K562 (cell line): Measurements from ENCODE around the gene MRM3. TPM values are rescaled to one million over a fixed set of nuclear protein-coding genes. Genes with fewer than 3 reads are reported as not detected.

Experiments
- ATAC-seq: fragments of 200-7000 bp; cut with Tn5 transposase; 3 replicates; pipeline ENCODE4 v1.9.1; 2020; ENCODE audit warnings: moderate library complexity
- BruUV-seq: library from RNA; stranded (reverse); fragments of 400-500 nt; replicated peaks from 2 replicates; lab custom pipeline; 2021; lab: Mats Ljungman, UMichigan
- CTCF ChIA-PET: fragments of 300-600 bp; formaldehyde crosslinking; extraction: SDS; loops from one replicate; lab custom pipeline; 2021; ENCODE audit warnings: low intra/inter-chr PET ratio; lab: Yijun Ruan, JAX
- POLR2A ChIA-PET: fragments of 300-600, 350-650 bp; sonication (Branson Sonifier 250); formaldehyde crosslinking; extraction: SDS; loops from one replicate; lab custom pipeline; 2021; ENCODE audit warnings: antibody characterized with exemption, inconsistent platforms; lab: Yijun Ruan, JAX
- DNase-seq, 4 experiments: peaks; one replicate each; pipeline versions ENCODE4 v3.0.0 to v3.0.0-alpha.2; 2011 to 2018; ENCODE audit warnings: low spot score in 3 of 4, mixed read lengths in 3 of 4; ENCODE audit errors: extremely low read depth in 1 of 4
- FAIRE-seq: peaks from 2 replicates; lab custom pipeline; 2011; peaks lifted over from hg19 to GRCh38; lab: Jason Lieb, UNC
- H2AFZ ChIP-seq: 2 replicates; pipeline ENCODE4 v1.6.0; 2011; ENCODE audit warnings: low read depth, low read length, control low read depth, inconsistent platforms
- H3K27ac ChIP-seq: fragments of 200-600 bp; 3 replicates; pipeline ENCODE4 v1.8.0; 2011; ENCODE audit warnings: low read depth, mild to moderate bottlenecking, control low read depth, inconsistent platforms, low read length, moderate library complexity, mixed read lengths; ENCODE audit errors: extremely low read depth
- H3K27me3 ChIP-seq, 2 experiments: fragments of 300-600 bp in 1 of 2; 2 replicates in 1 of 2; 3 replicates in 1 of 2; pipeline versions ENCODE4 v1.6.0 to v1.8.0; 2011; ENCODE audit warnings: inconsistent platforms in 2 of 2, low read length in 2 of 2, mild to moderate bottlenecking in 1 of 2, mixed read lengths in 1 of 2, moderate library complexity in 1 of 2; ENCODE audit not compliant: control insufficient read depth in 2 of 2, insufficient read depth in 2 of 2
- H3K36me3 ChIP-seq: fragments of 300-600 bp; 3 replicates; pipeline ENCODE4 v1.8.0; 2011; ENCODE audit warnings: mild to moderate bottlenecking, low read length, inconsistent platforms; ENCODE audit not compliant: control insufficient read depth, insufficient read depth
- H3K4me1 ChIP-seq, 2 experiments: fragments of 200-600 bp in 1 of 2; replicated peaks in 1 of 2; 2 replicates in 1 of 2; 3 replicates in 1 of 2; pipeline versions ENCODE4 v1.5.1 to v1.8.0; 2011; ENCODE audit warnings: inconsistent platforms in 2 of 2, low read length in 2 of 2, mild to moderate bottlenecking in 1 of 2, mixed read lengths in 1 of 2, moderate library complexity in 1 of 2; ENCODE audit not compliant: control insufficient read depth in 2 of 2, insufficient read depth in 2 of 2
- H3K4me2 ChIP-seq: 2 replicates; pipeline ENCODE4 v1.6.1; 2011; ENCODE audit warnings: low read length, control low read depth, inconsistent platforms, mixed read lengths; ENCODE audit not compliant: insufficient read depth
- H3K4me3 ChIP-seq: fragments of 200-600 bp; sonication (generic), shearing (Covaris generic); 2 replicates; pipeline ENCODE4 v1.5.1; 2016; ENCODE audit warnings: control low read depth, inconsistent platforms
- H3K79me2 ChIP-seq: fragments of 200-600 bp; 3 replicates; pipeline ENCODE4 v1.8.0; 2011; ENCODE audit warnings: low read length, inconsistent platforms; ENCODE audit not compliant: control insufficient read depth, insufficient read depth
- H3K9ac ChIP-seq, 2 experiments: 2 replicates each; pipeline versions ENCODE4 v1.6.0 to v1.6.1; 2011; ENCODE audit warnings: low read depth in 2 of 2, low read length in 2 of 2, control low read depth in 1 of 2, inconsistent platforms in 1 of 2, mild to moderate bottlenecking in 1 of 2, mixed read lengths in 1 of 2; ENCODE audit not compliant: insufficient read depth in 1 of 2
- H3K9me1 ChIP-seq: one replicate; pipeline ENCODE4 v1.6.0; 2011; ENCODE audit warnings: inconsistent platforms, mild to moderate bottlenecking, low read length, moderate library complexity; ENCODE audit not compliant: control insufficient read depth, insufficient read depth
- H3K9me3 ChIP-seq: replicated peaks from 2 replicates; pipeline ENCODE4 v1.5.1; 2011; ENCODE audit warnings: low read depth, low read length, inconsistent platforms; ENCODE audit not compliant: control insufficient read depth, insufficient read depth
- H4K20me1 ChIP-seq: replicated peaks from 2 replicates; pipeline ENCODE4 v1.6.1; 2011; ENCODE audit warnings: low read length, inconsistent platforms, mixed read lengths; ENCODE audit not compliant: control insufficient read depth, insufficient read depth
- BRF1 ChIP-seq: IDR thresholded peaks from 3 replicates; pipeline ENCODE4 v1.6.1; 2011; ENCODE audit warnings: borderline replicate concordance, mild to moderate bottlenecking; ENCODE audit not compliant: insufficient read length; ENCODE audit errors: extremely low read depth
- E2F3 ChIP-seq: fragments of 250-450 bp; sonication (Bioruptor Pico); IDR thresholded peaks from 2 replicates; pipeline ENCODE4 v1.4.0; 2020; ENCODE audit warnings: mild to moderate bottlenecking
- GATAD2A ChIP-seq: fragments of 450-650 bp; IDR thresholded peaks from 2 replicates; pipeline ENCODE4 v1.6.1; 2017
- IRF2 ChIP-seq: sonication (generic); formaldehyde crosslinking; IDR thresholded peaks from 2 replicates; pipeline ENCODE4 v1.8.1; 2022; ENCODE audit warnings: mild to moderate bottlenecking, missing genetic modification reagents
- MAZ ChIP-seq, 2 experiments: fragments of 450-650 bp in 1 of 2; sonication (generic) in 1 of 2; formaldehyde crosslinking; IDR thresholded peaks in 1 of 2; conservative IDR thresholded peaks in 1 of 2; 2 replicates each; pipeline versions ENCODE4 v1.4.0 to v1.5.0; 2020; ENCODE audit warnings: mild to moderate bottlenecking in 1 of 2, missing genetic modification reagents in 1 of 2
- NBN ChIP-seq: fragments of 450-650 bp; IDR thresholded peaks from 2 replicates; pipeline ENCODE4 v1.6.1; 2016; ENCODE audit warnings: low read depth, mild to moderate bottlenecking
- RBFOX2 ChIP-seq: fragments of 200-400 bp; formaldehyde crosslinking; IDR thresholded peaks from 2 replicates; pipeline ENCODE4 v1.6.1; 2017; ENCODE audit warnings: low read depth, mild to moderate bottlenecking, low read length, moderate library complexity
- RBM14 ChIP-seq: fragments of 200-400 bp; formaldehyde crosslinking; IDR thresholded peaks from 2 replicates; pipeline ENCODE4 v1.6.1; 2018; ENCODE audit warnings: low read depth, mild to moderate bottlenecking, low read length, moderate library complexity, borderline replicate concordance; ENCODE audit not compliant: insufficient read depth
- TFAM ChIP-seq: fragments of 250-450 bp; sonication (Bioruptor Pico); conservative IDR thresholded peaks from 2 replicates; pipeline ENCODE4 v1.5.0; 2021; ENCODE audit warnings: mild to moderate bottlenecking, moderate library complexity
- ZNF311 ChIP-seq: fragments of 250-450 bp; sonication (Bioruptor Pico); IDR thresholded peaks from 2 replicates; pipeline ENCODE4 v1.4.0; 2020; ENCODE audit warnings: mild to moderate bottlenecking, moderate library complexity
- ZNF551 ChIP-seq: fragments of 250-450 bp; sonication (Bioruptor Pico); IDR thresholded peaks from 2 replicates; pipeline ENCODE4 v1.5.0; 2021; ENCODE audit warnings: mild to moderate bottlenecking, moderate library complexity
- WGBS: fragments of 100-300 bp; shearing (Covaris generic); methylation state at CpG from one replicate; pipeline ENCODE4 v1.1.6; 2016; ENCODE audit warnings: low coverage, mixed read lengths; ENCODE audit not compliant: insufficient coverage; ENCODE audit errors: missing lambda C conversion rate; 5-methylcytosine and 5-hydroxymethylcytosine counted together
- in situ Hi-C: fragments of 300-500 bp; cut with MboI; formaldehyde crosslinking; loops from 4 replicates; pipeline ENCODE4 v1.15.0; 2018; ENCODE audit warnings: inconsistent platforms, mixed read lengths
- intact Hi-C: fragments of 100-400 bp; cut with micrococcal nuclease; formaldehyde crosslinking; loops from 2 replicates; pipeline ENCODE4 v1.14.2; 2022
- polyA plus RNA-seq, 8 experiments: library from polyadenylated mRNA; depleted of rRNA in 4 of 8; stranded (reverse) in 5 of 8; unstranded in 3 of 8; fragments of >200 nt; fragmentation: Nextera tagmentation in 2 of 8; fragmentation: Illumina TruSeq in 1 of 8; extraction: Ambion mirVana in 2 of 8; extraction: Trizol in 1 of 8; gene quantifications; 2 replicates each; pipeline versions ENCODE4 v1.2.1 to v1.2.3, GENCODE V29; 2011 to 2014; ENCODE audit warnings: inconsistent platforms in 1 of 8, missing spikeins in 1 of 8
- total RNA-seq, 7 experiments: library from RNA; depleted of rRNA in 6 of 7; stranded (reverse); fragments of >200 nt in 6 of 7; fragmentation: Illumina TruSeq in 2 of 7; extraction: Trizol in 2 of 7; gene quantifications; 2 replicates each; pipeline versions ENCODE4 v1.2.1 to v1.2.3, GENCODE V29; 2011 to 2021; ENCODE audit warnings: low replicate concordance in 1 of 7
- TF ChIP-seq, protein P1 (sequence below): fragments of 450-650 bp; formaldehyde crosslinking; IDR thresholded peaks from 2 replicates; pipeline ENCODE4 v1.4.0; 2022; ENCODE audit warnings: missing genetic modification characterization
- TF ChIP-seq, protein P2 (sequence below): fragments of 450-650 bp; IDR thresholded peaks from 2 replicates; pipeline ENCODE4 v1.6.1; 2016
- TF ChIP-seq, protein P3 (sequence below), 2 experiments: IDR thresholded peaks in 1 of 2; conservative IDR thresholded peaks in 1 of 2; 2 replicates each; pipeline ENCODE4 v1.6.1; 2016; ENCODE audit warnings: low read depth in 2 of 2, mild to moderate bottlenecking in 1 of 2, missing compliant biosample characterization in 1 of 2, missing genetic modification characterization in 1 of 2, moderate library complexity in 1 of 2
- TF ChIP-seq, protein P4 (sequence below), 2 experiments: IDR thresholded peaks; 2 replicates each; pipeline ENCODE4 v1.6.1; 2011; ENCODE audit warnings: borderline replicate concordance in 1 of 2, control low read depth in 1 of 2, low read depth in 1 of 2, low read length in 1 of 2, mild to moderate bottlenecking in 1 of 2, mixed read lengths in 1 of 2, moderate library complexity in 1 of 2; ENCODE audit not compliant: insufficient read depth in 1 of 2, insufficient read length in 1 of 2, poor library complexity in 1 of 2, severe bottlenecking in 1 of 2; ENCODE audit errors: extremely low read depth in 1 of 2

MRM3 gene
- total and polyA plus RNA-seq, 9 of the 15 experiments (the other 6 are each of a cell fraction or from before 2014, with no cell fraction given) = 2.4 to 24.8 (median 18.3) TPM

- Histone ChIP-seq H3K4me1 (peaks cover 10 to 12% of the 10 kb centered on the region in 2 experiments; a peak in 3 of 5 replicates), H3K9me1 (no peaks in the 10 kb centered on the region), H3K27ac (no peak overlapping the region), H3K27me3 (no peaks in the 10 kb centered on the region), H4K20me1 (peaks cover 8% of the 10 kb centered on the region; the same call in 1 of the 2 replicates), H3K9me3 (no peaks in the 10 kb centered on the region), H2AFZ (no peak overlapping the region), H3K79me2 (peaks cover 33% of the 10 kb centered on the region), H3K9ac (no peak overlapping the region), H3K4me2 (no peak overlapping the region), H3K4me3 (no peak overlapping the region), H3K36me3 (peaks cover 22% of the 10 kb centered on the region)
- ChIA-PET POLR2A (interaction anchor here (0.7 kb wide), 1 partner anchor 9 kb away, joined by 3 read pairs; no protein-coding TSS in a partner anchor), CTCF (no interaction called here)
- intact Hi-C loops (no loop called here), in situ Hi-C loops (no loop called here)
- BruUV-seq = no TSS peak
- DNase-seq (no peak), FAIRE-seq (no peak), ATAC-seq (no peak)
- WGBS = 42% methylated on average over 6 of the region's 13 CpGs
- TF ChIP-seq, protein P1, sequence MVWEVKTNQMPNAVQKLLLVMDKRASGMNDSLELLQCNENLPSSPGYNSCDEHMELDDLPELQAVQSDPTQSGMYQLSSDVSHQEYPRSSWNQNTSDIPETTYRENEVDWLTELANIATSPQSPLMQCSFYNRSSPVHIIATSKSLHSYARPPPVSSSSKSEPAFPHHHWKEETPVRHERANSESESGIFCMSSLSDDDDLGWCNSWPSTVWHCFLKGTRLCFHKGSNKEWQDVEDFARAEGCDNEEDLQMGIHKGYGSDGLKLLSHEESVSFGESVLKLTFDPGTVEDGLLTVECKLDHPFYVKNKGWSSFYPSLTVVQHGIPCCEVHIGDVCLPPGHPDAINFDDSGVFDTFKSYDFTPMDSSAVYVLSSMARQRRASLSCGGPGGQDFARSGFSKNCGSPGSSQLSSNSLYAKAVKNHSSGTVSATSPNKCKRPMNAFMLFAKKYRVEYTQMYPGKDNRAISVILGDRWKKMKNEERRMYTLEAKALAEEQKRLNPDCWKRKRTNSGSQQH = no peak
- TF ChIP-seq IRF2 (CRISPR knock-in tag) (no peak), GATAD2A (no peak), E2F3 (CRISPR knock-in tag) (no peak), ZNF311 (CRISPR knock-in tag) (no peak), RBM14 (no peak), MAZ (CRISPR knock-in tag; conservative IDR thresholded peaks at IDR 0.05 in 1 of 2, IDR thresholded peaks at IDR 0.05 in 1 of 2) (no peak), BRF1 (no peak), RBFOX2 (no peak), NBN (no peak), TFAM (CRISPR knock-in tag) (no peak), ZNF551 (CRISPR knock-in tag) (no peak)
- TF ChIP-seq, protein P2, sequence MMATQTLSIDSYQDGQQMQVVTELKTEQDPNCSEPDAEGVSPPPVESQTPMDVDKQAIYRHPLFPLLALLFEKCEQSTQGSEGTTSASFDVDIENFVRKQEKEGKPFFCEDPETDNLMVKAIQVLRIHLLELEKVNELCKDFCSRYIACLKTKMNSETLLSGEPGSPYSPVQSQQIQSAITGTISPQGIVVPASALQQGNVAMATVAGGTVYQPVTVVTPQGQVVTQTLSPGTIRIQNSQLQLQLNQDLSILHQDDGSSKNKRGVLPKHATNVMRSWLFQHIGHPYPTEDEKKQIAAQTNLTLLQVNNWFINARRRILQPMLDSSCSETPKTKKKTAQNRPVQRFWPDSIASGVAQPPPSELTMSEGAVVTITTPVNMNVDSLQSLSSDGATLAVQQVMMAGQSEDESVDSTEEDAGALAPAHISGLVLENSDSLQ = peak; percentile 70
- TF ChIP-seq, protein P3, sequence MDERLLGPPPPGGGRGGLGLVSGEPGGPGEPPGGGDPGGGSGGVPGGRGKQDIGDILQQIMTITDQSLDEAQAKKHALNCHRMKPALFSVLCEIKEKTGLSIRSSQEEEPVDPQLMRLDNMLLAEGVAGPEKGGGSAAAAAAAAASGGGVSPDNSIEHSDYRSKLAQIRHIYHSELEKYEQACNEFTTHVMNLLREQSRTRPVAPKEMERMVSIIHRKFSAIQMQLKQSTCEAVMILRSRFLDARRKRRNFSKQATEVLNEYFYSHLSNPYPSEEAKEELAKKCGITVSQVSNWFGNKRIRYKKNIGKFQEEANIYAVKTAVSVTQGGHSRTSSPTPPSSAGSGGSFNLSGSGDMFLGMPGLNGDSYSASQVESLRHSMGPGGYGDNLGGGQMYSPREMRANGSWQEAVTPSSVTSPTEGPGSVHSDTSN (CRISPR knock-in tag; IDR thresholded peaks at IDR 0.05; ENCODE audit: low read depth) = no peak
- TF ChIP-seq, protein P3 (tag; conservative IDR thresholded peaks at IDR 0.05; ENCODE audit: low read depth) = peak; percentile 66
- TF ChIP-seq, protein P4, sequence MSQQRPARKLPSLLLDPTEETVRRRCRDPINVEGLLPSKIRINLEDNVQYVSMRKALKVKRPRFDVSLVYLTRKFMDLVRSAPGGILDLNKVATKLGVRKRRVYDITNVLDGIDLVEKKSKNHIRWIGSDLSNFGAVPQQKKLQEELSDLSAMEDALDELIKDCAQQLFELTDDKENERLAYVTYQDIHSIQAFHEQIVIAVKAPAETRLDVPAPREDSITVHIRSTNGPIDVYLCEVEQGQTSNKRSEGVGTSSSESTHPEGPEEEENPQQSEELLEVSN (IDR thresholded peaks at IDR 0.05; ENCODE audit: borderline replicate concordance in 1 of 2, extremely low read depth in 1 of 2, insufficient read depth in 1 of 2, insufficient read length in 1 of 2, low read depth in 1 of 2, low read length in 1 of 2, poor library complexity in 1 of 2, severe bottlenecking in 1 of 2) = no peak
Measured at GRCh38 chr17:753418-753817, 28.7 kb upstream of the MRM3 start.
